GM12864 (cell line): Measurements from ENCODE around the gene TCEA3.

Experiments
- DNase-seq: peaks from one replicate; pipeline ENCODE4 v3.0.0-alpha.2; 2011; ENCODE audit warnings: low read depth
- H3K4me3 ChIP-seq: 2 replicates; pipeline ENCODE4 v1.5.1; 2011; ENCODE audit warnings: mild to moderate bottlenecking, low read depth, low read length, control low read depth
- TF ChIP-seq, protein P1 (sequence below): IDR thresholded peaks from 2 replicates; pipeline ENCODE4 v1.5.1; 2011; ENCODE audit warnings: low read depth, mild to moderate bottlenecking, moderate library complexity, low read length, control low read depth, inconsistent platforms; ENCODE audit errors: missing control alignments

TCEA3 gene

DNA sequence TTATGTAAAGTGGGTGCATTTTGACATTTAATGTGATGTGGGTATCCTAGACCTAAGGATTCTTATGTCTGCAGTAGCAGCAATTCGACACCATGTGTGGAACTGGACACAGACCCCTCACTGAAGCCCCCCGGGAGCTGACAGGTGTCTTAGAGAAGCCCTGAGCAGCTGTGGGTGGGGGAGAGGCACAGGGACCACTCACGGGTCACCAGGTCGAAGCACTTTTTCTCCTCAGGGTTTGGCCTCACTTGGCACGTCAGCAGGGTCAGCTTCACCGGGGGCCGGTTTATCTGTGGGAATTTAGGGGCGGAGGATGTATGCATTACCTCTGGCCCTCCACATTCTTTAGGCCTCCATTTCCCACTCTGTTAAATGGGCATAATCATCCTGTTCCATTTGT is 14.0 kb upstream of the TCEA3 start:
- no peak overlapping the region for H3K4me3 ChIP-seq
- DNase-seq: no peak
- TF ChIP-seq, protein P1, sequence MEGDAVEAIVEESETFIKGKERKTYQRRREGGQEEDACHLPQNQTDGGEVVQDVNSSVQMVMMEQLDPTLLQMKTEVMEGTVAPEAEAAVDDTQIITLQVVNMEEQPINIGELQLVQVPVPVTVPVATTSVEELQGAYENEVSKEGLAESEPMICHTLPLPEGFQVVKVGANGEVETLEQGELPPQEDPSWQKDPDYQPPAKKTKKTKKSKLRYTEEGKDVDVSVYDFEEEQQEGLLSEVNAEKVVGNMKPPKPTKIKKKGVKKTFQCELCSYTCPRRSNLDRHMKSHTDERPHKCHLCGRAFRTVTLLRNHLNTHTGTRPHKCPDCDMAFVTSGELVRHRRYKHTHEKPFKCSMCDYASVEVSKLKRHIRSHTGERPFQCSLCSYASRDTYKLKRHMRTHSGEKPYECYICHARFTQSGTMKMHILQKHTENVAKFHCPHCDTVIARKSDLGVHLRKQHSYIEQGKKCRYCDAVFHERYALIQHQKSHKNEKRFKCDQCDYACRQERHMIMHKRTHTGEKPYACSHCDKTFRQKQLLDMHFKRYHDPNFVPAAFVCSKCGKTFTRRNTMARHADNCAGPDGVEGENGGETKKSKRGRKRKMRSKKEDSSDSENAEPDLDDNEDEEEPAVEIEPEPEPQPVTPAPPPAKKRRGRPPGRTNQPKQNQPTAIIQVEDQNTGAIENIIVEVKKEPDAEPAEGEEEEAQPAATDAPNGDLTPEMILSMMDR: no peak

DNA sequence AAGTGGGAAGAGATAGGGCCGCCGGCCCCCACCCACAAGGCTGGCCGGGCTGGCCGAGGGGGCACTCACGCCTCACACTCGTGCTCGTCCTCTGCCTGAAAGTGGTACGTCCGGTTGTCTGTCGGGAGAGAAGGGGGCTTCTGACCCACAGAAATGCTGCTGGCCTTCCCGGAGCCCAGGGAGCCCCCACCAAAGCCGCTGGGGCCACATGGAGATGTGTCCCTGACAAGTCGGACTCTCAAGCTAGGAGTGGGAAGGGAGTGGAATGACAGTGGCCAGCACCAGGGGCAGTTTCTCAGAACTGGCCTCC is 12.8 kb upstream of the TCEA3 start:
- no peak overlapping the region for H3K4me3 ChIP-seq
- DNase-seq: no peak
- TF ChIP-seq, protein P1: no peak

DNA sequence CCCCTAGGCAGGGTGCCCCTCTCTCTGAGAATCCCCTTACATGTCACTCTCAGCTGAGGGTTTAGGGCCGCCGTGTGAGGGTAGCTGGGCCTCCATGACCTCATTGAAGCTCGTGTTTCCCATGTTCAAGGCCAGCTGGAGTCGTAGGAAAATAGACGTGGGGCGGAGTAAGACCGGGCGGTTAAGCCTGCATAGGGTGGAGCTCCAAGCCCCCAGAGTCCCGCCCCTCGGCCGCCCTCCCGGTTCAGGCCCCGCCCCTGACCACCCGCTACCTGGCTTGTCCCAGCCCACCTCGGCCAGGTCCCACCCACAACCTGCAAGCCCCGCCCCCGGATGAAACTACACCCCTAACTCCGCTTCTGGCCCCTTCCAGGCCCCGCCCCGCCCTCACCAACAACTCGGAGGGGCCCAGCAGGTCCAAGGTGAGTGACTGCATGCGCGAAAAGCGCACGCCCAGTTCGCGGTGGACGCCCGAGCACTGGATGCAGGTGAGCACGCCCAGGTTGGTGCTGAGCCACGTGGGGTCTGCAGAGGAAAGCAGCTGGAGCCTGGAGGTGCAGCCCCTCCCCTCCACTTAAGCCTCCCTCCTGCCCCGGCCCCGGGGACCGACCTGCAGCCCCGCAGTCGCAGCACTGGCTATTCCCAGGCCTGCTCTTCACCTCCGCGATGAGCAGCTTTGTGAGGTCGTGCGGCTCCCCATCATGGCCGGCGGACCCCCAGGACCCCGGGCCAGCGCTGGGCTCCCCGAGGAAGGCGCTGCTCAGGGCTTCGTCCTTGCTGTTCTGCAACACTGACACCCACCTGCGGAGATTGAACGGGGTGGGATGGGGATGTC is 12.2 kb upstream of the TCEA3 start:
- no peak overlapping the region for H3K4me3 ChIP-seq
- DNase-seq: no peak
- TF ChIP-seq, protein P1: no peak

DNA sequence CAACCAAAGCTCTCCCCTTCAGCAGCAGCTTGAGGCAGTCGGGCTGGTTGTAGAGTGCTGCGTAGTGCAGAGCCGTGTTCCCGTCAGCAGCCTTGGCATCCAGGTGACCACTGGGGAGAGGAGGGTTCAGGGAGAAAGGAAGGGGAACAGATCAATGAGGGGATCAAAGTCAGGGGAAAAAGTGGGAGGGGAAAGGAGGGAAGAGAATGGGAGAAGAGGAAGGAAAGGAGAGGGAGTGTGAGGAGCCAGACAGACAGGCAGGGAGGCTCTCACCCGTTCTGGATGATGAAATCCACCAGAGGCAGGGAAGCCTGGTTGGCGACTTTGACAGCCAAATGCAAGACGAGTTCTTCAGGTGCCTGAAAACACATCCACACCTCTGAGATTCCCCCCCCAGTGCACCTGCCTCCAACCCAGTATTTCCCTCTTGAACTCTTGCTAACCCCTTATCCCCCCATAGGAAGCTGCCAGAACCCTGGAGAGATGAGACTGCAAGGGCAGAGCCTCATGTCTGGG is 9.8 kb upstream of the TCEA3 start:
- no peak for DNase-seq
- no peak overlapping the region for H3K4me3 ChIP-seq
- TF ChIP-seq, protein P1: no peak

DNA sequence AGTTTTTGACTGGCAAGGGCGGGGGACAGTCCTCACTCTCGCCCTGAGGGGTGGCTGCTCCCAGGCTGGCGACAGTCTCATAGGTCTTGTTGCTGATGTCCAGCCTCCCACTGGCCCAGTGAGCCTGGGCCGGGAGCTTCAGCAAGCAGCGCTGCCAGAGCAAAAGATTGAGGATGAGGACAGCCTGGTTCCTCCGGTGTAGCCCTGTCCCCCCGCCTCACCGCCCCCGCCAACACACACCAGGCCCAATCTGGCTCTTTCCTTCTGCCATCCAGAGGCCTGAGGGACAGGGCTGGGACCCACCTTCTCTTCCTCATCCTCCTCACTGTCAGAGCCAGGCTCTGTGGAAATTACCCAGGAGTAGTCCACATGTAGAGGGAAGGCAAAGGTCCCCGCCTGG is 8.6 kb upstream of the TCEA3 start:
- no peak for DNase-seq
- H3K4me3 ChIP-seq: no peak overlapping the region
- TF ChIP-seq, protein P1: no peak

DNA sequence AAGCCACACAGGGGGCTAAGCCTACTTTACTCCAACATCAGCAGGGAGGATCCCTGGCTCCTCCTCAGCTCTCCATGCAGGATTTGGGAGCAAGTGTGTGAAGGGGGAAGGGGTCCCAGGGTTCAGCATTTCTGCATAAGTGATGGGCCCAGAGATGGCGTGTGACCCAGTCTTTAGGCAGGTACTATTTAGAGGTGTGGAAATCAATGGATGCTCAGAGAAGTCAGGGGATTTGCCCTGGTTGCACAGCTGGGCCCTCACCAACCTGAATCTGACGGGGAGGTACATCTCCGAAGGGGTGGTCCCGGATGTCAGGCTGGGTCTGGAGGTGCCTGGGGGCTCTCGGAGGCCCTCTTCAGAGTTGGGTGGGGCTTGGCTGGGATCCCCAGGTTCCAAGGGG is 6.9 kb upstream of the TCEA3 start:
- H3K4me3 ChIP-seq: no peak overlapping the region
- DNase-seq: no peak
- TF ChIP-seq, protein P1: no peak

DNA sequence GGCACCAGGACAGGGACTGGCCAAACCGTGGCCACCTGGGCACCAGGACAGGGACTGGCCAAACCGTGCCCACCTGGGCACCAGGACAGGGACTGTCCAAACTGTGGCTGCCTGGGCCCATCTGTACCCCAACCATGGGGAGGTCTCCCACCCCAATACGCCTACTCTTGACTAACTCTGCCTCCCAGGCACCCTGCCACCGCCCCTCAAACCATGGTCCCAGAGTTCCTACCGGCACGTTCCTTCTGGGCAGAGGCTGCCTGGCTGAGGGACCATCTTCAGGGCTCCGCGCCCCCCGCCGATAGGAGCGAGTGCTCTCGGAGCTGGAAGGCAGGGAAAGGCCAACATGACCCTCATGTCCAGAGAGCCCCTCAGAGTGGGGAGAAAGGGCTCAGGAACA is 6.3 kb upstream of the TCEA3 start:
- no peak overlapping the region for H3K4me3 ChIP-seq
- TF ChIP-seq, protein P1: no peak
- no peak for DNase-seq
